Central memory CD8-positive, alpha-beta T cell (primary cell): Measurements from ENCODE around the gene EFS.

Source experiments
- ATAC-seq: fragments of 150-1000 bp; cut with Tn5 transposase; replicated peaks from 2 replicates; pipeline ENCODE4 v1.10.0; 2022; ENCODE audit warnings: mild to moderate bottlenecking, moderate FRiP score, moderate number of reproducible peaks; ENCODE audit not compliant: poor library complexity, severe bottlenecking; ENCODE audit errors: extremely low read depth
- DNase-seq, 2 donors: peaks; one replicate each; pipeline ENCODE4 v3.0.0; 2021; ENCODE audit warnings: low spot score in 2 of 2
- H3K27ac Mint-ChIP-seq: one replicate; pipeline ENCODE4 v1.8.0; 2022; ENCODE audit warnings: low read depth, mild to moderate bottlenecking, moderate library complexity, mixed read lengths
- H3K27me3 Mint-ChIP-seq: one replicate; pipeline ENCODE4 v1.8.0; 2022; ENCODE audit warnings: mixed read lengths
- H3K36me3 Mint-ChIP-seq: one replicate; pipeline ENCODE4 v1.8.0; 2022; ENCODE audit warnings: mild to moderate bottlenecking, moderate library complexity, mixed read lengths; ENCODE audit not compliant: insufficient read depth
- H3K4me1 Mint-ChIP-seq: one replicate; pipeline ENCODE4 v1.8.0; 2022; ENCODE audit warnings: mixed read lengths
- H3K4me3 Mint-ChIP-seq: one replicate; pipeline ENCODE4 v1.8.0; 2022; ENCODE audit warnings: mild to moderate bottlenecking, moderate library complexity, mixed read lengths
- H3K9me3 Mint-ChIP-seq: one replicate; pipeline ENCODE4 v1.8.0; 2022; ENCODE audit warnings: mixed read lengths

EFS gene

GRCh38 chr14:23380976-23381375 lies 16.0 kb upstream of the EFS start:
- Mint-ChIP-seq H3K27ac (no peak overlapping the region), H3K36me3 (peaks cover 3% of the 10 kb centered on the region), H3K4me1 (no peaks in the 10 kb centered on the region), H3K4me3 (no peak overlapping the region), H3K27me3 (peaks cover 65% of the 10 kb centered on the region), H3K9me3 (no peaks in the 10 kb centered on the region)
- no peak for DNase-seq
- ATAC-seq, result no peak

GRCh38 chr14:23380197-23380914 lies 15.4 kb upstream of the EFS start:
- Mint-ChIP-seq H3K9me3 (no peaks in the 10 kb centered on the region), H3K27ac (no peak overlapping the region), H3K4me3 (no peak overlapping the region), H3K36me3 (peaks cover 3% of the 10 kb centered on the region), H3K4me1 (no peaks in the 10 kb centered on the region), H3K27me3 (peaks cover 65% of the 10 kb centered on the region)
- no peak for ATAC-seq
- DNase-seq, result no peak

- Mint-ChIP-seq H3K36me3 (peaks cover 3% of the 10 kb centered on the region), H3K4me3 (no peak overlapping the region), H3K27ac (no peak overlapping the region), H3K4me1 (no peaks in the 10 kb centered on the region), H3K27me3 (peaks cover 62% of the 10 kb centered on the region), H3K9me3 (no peaks in the 10 kb centered on the region)
- ATAC-seq (peak; percentile 62), DNase-seq (peak; percentile 32 to 44)
These were observed 14.6 kb upstream of the EFS start for GRCh38 chr14:23379366-23380196.

GRCh38 chr14:23378612-23379220 lies 13.7 kb upstream of the EFS start:
- peaks cover 55% of the 10 kb centered on the region for H3K27me3 Mint-ChIP-seq
- H3K27ac Mint-ChIP-seq, result no peak overlapping the region
- H3K36me3 Mint-ChIP-seq, result peaks cover 3% of the 10 kb centered on the region
- H3K4me1 Mint-ChIP-seq, result no peaks in the 10 kb centered on the region
- no peak for ATAC-seq
- DNase-seq, result no peak
- no peaks in the 10 kb centered on the region for H3K9me3 Mint-ChIP-seq
- H3K4me3 Mint-ChIP-seq, result no peak overlapping the region

GRCh38 chr14:23377573-23378563 lies 12.9 kb upstream of the EFS start:
- ATAC-seq (no peak), DNase-seq (no peak)
- no peaks in the 10 kb centered on the region for H3K4me1 Mint-ChIP-seq
- no peak overlapping the region for H3K27ac Mint-ChIP-seq
- no peak overlapping the region for H3K4me3 Mint-ChIP-seq
- H3K36me3 Mint-ChIP-seq, result peaks cover 4% of the 10 kb centered on the region
- peaks cover 53% of the 10 kb centered on the region for H3K27me3 Mint-ChIP-seq
- no peaks in the 10 kb centered on the region for H3K9me3 Mint-ChIP-seq

- DNase-seq (no peak), ATAC-seq (no peak)
- Mint-ChIP-seq H3K27ac (no peak overlapping the region), H3K9me3 (no peaks in the 10 kb centered on the region), H3K4me3 (no peak overlapping the region), H3K27me3 (peaks cover 46% of the 10 kb centered on the region), H3K4me1 (no peaks in the 10 kb centered on the region), H3K36me3 (peaks cover 1% of the 10 kb centered on the region)
These were observed 12.2 kb upstream of the EFS start for GRCh38 chr14:23377198-23377550.

- H3K4me3 Mint-ChIP-seq, result no peak within 1 kb of the TSS
- no peak within 1 kb of the TSS for H3K27ac Mint-ChIP-seq
- peaks cover 44% of the 10 kb centered on the region for H3K27me3 Mint-ChIP-seq
- peaks cover 1% of the 10 kb centered on the region for H3K36me3 Mint-ChIP-seq
- no peaks in the 10 kb centered on the region for H3K4me1 Mint-ChIP-seq
- no peaks in the 10 kb centered on the region for H3K9me3 Mint-ChIP-seq
- DNase-seq (no peak), ATAC-seq (no peak)
These were observed 11.7 kb upstream of the EFS start, which contains the start of gene CMTM5 for GRCh38 chr14:23376482-23377197. Gene CMTM5, plus strand, starts transcription at chr14:23377046. Its CDS starts 206 bp downstream, at chr14:23377252.

- H3K27me3 Mint-ChIP-seq, result peaks cover 43% of the 10 kb centered on the region
- H3K36me3 Mint-ChIP-seq, result peaks cover 1% of the 10 kb centered on the region
- ATAC-seq (no peak), DNase-seq (no peak)
- H3K9me3 Mint-ChIP-seq, result no peaks in the 10 kb centered on the region
- no peak overlapping the region for H3K27ac Mint-ChIP-seq
- no peaks in the 10 kb centered on the region for H3K4me1 Mint-ChIP-seq
- H3K4me3 Mint-ChIP-seq, result no peak overlapping the region
These were observed 10.7 kb upstream of the EFS start for GRCh38 chr14:23375527-23376251.

GRCh38 chr14:23373041-23373440 lies 8.1 kb upstream of the EFS start:
- Mint-ChIP-seq H3K36me3 (peaks cover 1% of the 10 kb centered on the region), H3K4me3 (no peak overlapping the region), H3K9me3 (no peaks in the 10 kb centered on the region)

GRCh38 chr14:23372509-23372908 lies 7.5 kb upstream of the EFS start, which contains the start of gene IL25:
Gene IL25, plus strand, starts transcription at chr14:23372809.
- no peak within 1 kb of the TSS for H3K27ac Mint-ChIP-seq
- no peaks in the 10 kb centered on the region for H3K4me1 Mint-ChIP-seq
- ATAC-seq (no peak), DNase-seq (no peak)
- no peaks in the 10 kb centered on the region for H3K9me3 Mint-ChIP-seq
- peaks cover 33% of the 10 kb centered on the region for H3K27me3 Mint-ChIP-seq
- H3K36me3 Mint-ChIP-seq, result peaks cover 1% of the 10 kb centered on the region
- no peak within 1 kb of the TSS for H3K4me3 Mint-ChIP-seq

More at GRCh38 chr14:23373041-23373440, 8.1 kb upstream of the EFS start:
- Mint-ChIP-seq H3K27ac (no peak overlapping the region), H3K4me1 (no peaks in the 10 kb centered on the region), H3K27me3 (peaks cover 33% of the 10 kb centered on the region)
- no peak for ATAC-seq
- no peak for DNase-seq

GRCh38 chr14:23371865-23372264 lies 6.9 kb upstream of the EFS start:
- Mint-ChIP-seq H3K36me3 (peaks cover 1% of the 10 kb centered on the region), H3K4me3 (no peak overlapping the region), H3K4me1 (no peaks in the 10 kb centered on the region), H3K27me3 (peaks cover 33% of the 10 kb centered on the region), H3K27ac (no peak overlapping the region), H3K9me3 (no peaks in the 10 kb centered on the region)
- no peak for DNase-seq
- no peak for ATAC-seq
